ENCODE measurements around the gene CCBE1. TPM values are rescaled to one million over a fixed set of nuclear protein-coding genes. Genes with fewer than 3 reads are reported as not detected.

Gene CCBE1
- total RNA-seq, 1 donor: 35.3 TPM

- H3K4me3 ChIP-seq (ENCODE audit: low read depth, low read length): no peak overlapping the region
- DNase-seq (ENCODE audit: low read depth): no peak
- TF ChIP-seq CTCF (IDR thresholded peaks at IDR 0.05; ENCODE audit: insufficient read depth, low read length): no peak
Measured at GRCh38 chr18:59724103-59724502, 26.9 kb upstream of the CCBE1 start.

GRCh38 chr18:59721931-59722330, 24.7 kb upstream of the CCBE1 start:
- no peak for TF ChIP-seq CTCF (IDR thresholded peaks at IDR 0.05; ENCODE audit: insufficient read depth, low read length)
- DNase-seq (ENCODE audit: low read depth): no peak
- no peak overlapping the region for H3K4me3 ChIP-seq (ENCODE audit: low read depth, low read length)

GRCh38 chr18:59721211-59721610, 24.0 kb upstream of the CCBE1 start:
- no peak for TF ChIP-seq CTCF (IDR thresholded peaks at IDR 0.05; ENCODE audit: insufficient read depth, low read length)
- no peak for DNase-seq (ENCODE audit: low read depth)
- no peak overlapping the region for H3K4me3 ChIP-seq (ENCODE audit: low read depth, low read length)

- no peak overlapping the region for H3K4me3 ChIP-seq (ENCODE audit: low read depth, low read length)
- peak; percentile 86 for DNase-seq (ENCODE audit: low read depth)
- TF ChIP-seq CTCF (IDR thresholded peaks at IDR 0.05; ENCODE audit: insufficient read depth, low read length): no peak
Measured at GRCh38 chr18:59719544-59720181, 22.4 kb upstream of the CCBE1 start.

GRCh38 chr18:59718464-59719157, 21.4 kb upstream of the CCBE1 start:
- no peak overlapping the region for H3K4me3 ChIP-seq (ENCODE audit: low read depth, low read length)
- DNase-seq (ENCODE audit: low read depth): no peak
- no peak for TF ChIP-seq CTCF (IDR thresholded peaks at IDR 0.05; ENCODE audit: insufficient read depth, low read length)

- peak; percentile 96 for DNase-seq (ENCODE audit: low read depth)
- no peak overlapping the region for H3K4me3 ChIP-seq (ENCODE audit: low read depth, low read length)
- TF ChIP-seq CTCF (IDR thresholded peaks at IDR 0.05; ENCODE audit: insufficient read depth, low read length): no peak
Measured at GRCh38 chr18:59718108-59718463, 20.9 kb upstream of the CCBE1 start.

Measured in fibroblast of the aortic adventitia (primary cell).